Erythroblast (primary cell): ENCODE measurements around the gene TAS2R60.

ENCODE experiments used
- GATA1 ChIP-seq: IDR thresholded peaks from 2 replicates; pipeline ENCODE4 v1.6.1; 2011; ENCODE audit warnings: low read depth, mild to moderate bottlenecking, control low read depth, low read length, moderate library complexity
- POLR2A ChIP-seq: IDR thresholded peaks from 2 replicates; pipeline ENCODE4 v1.6.1; 2011; ENCODE audit warnings: mild to moderate bottlenecking, low read length

GRCh38 chr7:143398616-143399015, 44.6 kb upstream of the TAS2R60 start:
- no peak for TF ChIP-seq POLR2A
- no peak for TF ChIP-seq GATA1
